H1 (cell line): ENCODE measurements around the gene GOLGA7B. TPM values are rescaled to one million over a fixed set of nuclear protein-coding genes. Genes with fewer than 3 reads are reported as not detected.

Experiments
- EGR1 ChIP-seq: IDR thresholded peaks from 2 replicates; pipeline ENCODE4 v1.6.1; 2011; ENCODE audit warnings: low read depth, low read length, borderline replicate concordance
- RNF2 ChIP-seq: fragments of 200-900, 300-1000 bp; sonication (generic); IDR thresholded peaks from 2 replicates; pipeline ENCODE4 v1.7.1; 2016; ENCODE audit warnings: borderline replicate concordance, low read depth, mild to moderate bottlenecking, antibody characterized with exemption, low read length; ENCODE audit not compliant: poor library complexity, severe bottlenecking; ENCODE audit errors: missing control alignments
- polyA plus RNA-seq, 7 experiments: library from polyadenylated mRNA; depleted of rRNA in 3 of 7; stranded (reverse) in 5 of 7; unstranded in 2 of 7; fragments of >200 nt in 5 of 7; fragments of 200-250 nt in 2 of 7; gene quantifications; 1 replicate in 5 of 7; 2 replicates in 1 of 7; 4 replicates in 1 of 7; pipeline versions ENCODE4 v1.2.1 to v1.2.3, GENCODE V29; 2011 to 2013; ENCODE audit warnings: missing spikeins in 2 of 7, mixed read lengths in 2 of 7
- total RNA-seq: library from RNA; stranded (reverse); fragmentation: NEBNext Ultra II Directional; extraction: Animal tissue kit (Norgen Biotek cat#: 25700); gene quantifications from 2 replicates; pipeline ENCODE4 v1.2.1, GENCODE V29; 2021

GOLGA7B gene
- total and polyA plus RNA-seq, 2 of the 8 experiments (the other 6 are each of a cell fraction or from before 2014, with no cell fraction given): 0.04 to 0.14 TPM

DNA sequence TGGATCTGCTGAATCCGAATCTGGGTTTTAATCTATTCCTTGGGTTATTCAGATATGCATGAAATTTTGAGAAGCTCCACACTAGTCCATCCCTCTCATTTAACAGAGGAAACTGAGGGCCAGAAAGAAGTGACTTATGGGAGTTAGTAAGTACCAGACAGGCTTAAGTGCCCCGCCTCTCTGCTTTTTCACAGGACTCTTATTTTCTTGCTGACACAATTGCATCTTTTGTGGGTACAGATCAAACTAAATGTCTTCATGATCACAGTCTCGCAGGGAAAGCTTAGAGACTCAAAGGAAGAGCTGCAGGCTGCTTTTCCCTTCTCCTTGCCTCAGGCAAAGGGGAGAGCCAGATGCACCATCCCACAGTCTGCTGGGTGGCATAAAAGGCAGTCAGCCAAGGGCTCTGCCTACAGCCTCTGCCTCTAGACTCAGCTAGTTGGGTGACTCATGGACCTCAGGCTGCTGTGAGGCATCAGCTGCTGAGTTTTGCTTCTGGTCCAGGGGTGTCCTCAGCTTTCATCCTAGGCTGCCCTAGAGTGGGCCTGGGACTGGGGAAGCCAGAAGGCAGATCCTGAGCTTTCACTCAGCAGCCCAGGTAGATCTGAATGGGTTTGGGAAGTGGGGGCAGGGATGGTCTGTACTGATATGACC lies 11.6 kb downstream of the GOLGA7B start (continued):
- TF ChIP-seq EGR1 (no peak), RNF2 (no peak)
